ENCODE measurements around the gene ABHD17C. TPM values are rescaled to one million over a fixed set of nuclear protein-coding genes. Genes with fewer than 3 reads are reported as not detected.

The ABHD17C gene
- total and polyA plus RNA-seq, 2 experiments from 2014 or later, result 11.3 to 23.8 TPM

GRCh38 chr15:80789796-80790195 lies 94.7 kb downstream of the ABHD17C start (continued):
- TF ChIP-seq, protein P1, sequence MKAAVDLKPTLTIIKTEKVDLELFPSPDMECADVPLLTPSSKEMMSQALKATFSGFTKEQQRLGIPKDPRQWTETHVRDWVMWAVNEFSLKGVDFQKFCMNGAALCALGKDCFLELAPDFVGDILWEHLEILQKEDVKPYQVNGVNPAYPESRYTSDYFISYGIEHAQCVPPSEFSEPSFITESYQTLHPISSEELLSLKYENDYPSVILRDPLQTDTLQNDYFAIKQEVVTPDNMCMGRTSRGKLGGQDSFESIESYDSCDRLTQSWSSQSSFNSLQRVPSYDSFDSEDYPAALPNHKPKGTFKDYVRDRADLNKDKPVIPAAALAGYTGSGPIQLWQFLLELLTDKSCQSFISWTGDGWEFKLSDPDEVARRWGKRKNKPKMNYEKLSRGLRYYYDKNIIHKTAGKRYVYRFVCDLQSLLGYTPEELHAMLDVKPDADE (IDR thresholded peaks at IDR 0.05), result no peak
- TF ChIP-seq ZNF331 (CRISPR knock-in tag; IDR thresholded peaks at IDR 0.05; ENCODE audit: low read depth) (no peak), REST (IDR thresholded peaks at IDR 0.05; ENCODE audit: unreplicated experiment) (no peak), ZNF114 (CRISPR knock-in tag; IDR thresholded peaks at IDR 0.05) (no peak), POLR2AphosphoS5 (IDR thresholded peaks at IDR 0.05; ENCODE audit: low read depth) (no peak), EZH2phosphoT487 (IDR thresholded peaks at IDR 0.05; ENCODE audit: unreplicated experiment) (no peak), EZH2 (IDR thresholded peaks at IDR 0.05; ENCODE audit: low read depth, unreplicated experiment) (no peak)
- TF ChIP-seq, protein P2, sequence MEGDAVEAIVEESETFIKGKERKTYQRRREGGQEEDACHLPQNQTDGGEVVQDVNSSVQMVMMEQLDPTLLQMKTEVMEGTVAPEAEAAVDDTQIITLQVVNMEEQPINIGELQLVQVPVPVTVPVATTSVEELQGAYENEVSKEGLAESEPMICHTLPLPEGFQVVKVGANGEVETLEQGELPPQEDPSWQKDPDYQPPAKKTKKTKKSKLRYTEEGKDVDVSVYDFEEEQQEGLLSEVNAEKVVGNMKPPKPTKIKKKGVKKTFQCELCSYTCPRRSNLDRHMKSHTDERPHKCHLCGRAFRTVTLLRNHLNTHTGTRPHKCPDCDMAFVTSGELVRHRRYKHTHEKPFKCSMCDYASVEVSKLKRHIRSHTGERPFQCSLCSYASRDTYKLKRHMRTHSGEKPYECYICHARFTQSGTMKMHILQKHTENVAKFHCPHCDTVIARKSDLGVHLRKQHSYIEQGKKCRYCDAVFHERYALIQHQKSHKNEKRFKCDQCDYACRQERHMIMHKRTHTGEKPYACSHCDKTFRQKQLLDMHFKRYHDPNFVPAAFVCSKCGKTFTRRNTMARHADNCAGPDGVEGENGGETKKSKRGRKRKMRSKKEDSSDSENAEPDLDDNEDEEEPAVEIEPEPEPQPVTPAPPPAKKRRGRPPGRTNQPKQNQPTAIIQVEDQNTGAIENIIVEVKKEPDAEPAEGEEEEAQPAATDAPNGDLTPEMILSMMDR (conservative IDR thresholded peaks at IDR 0.05; ENCODE audit: low read depth in 2 of 2), result no peak

DNA sequence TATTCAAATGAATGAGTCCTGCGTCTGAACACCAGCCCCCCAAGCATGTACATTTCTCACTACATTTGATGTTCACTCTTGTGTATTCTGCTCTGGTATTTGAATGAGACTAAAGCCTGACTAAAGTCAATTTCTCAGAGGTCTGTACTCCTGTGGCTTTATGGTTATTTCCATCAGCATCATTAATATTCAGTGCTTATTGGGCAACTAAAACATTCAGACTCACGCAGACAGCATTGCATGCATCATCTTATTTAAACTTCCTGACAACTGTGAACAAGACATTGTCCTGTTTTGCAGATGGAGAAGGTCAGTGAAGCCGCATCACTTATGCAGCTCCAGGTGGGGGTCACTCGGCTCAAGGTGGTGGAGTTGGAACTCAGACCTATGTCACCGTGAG lies 95.1 kb downstream of the ABHD17C start:
- Histone ChIP-seq H3K4me2 (no peak overlapping the region), H3K27me3 (ENCODE audit: insufficient read depth) (no peaks in the 10 kb centered on the region), H3K4me1 (ENCODE audit: insufficient read depth) (no peaks in the 10 kb centered on the region), H3K9me2 (ENCODE audit: insufficient read depth) (0 out of 2 replicates have a peak, but pooled peaks cover 4% of the 10 kb centered on the region), H3K4me3 (no peak overlapping the region), H4K20me1 (replicated peaks; ENCODE audit: insufficient read depth) (no peaks in the 10 kb centered on the region), H3K36me3 (ENCODE audit: insufficient read depth) (no peaks in the 10 kb centered on the region), H2AFZ (no peak overlapping the region), H3K27ac (ENCODE audit: low read depth) (no peak overlapping the region), H3F3A (replicated peaks; ENCODE audit: low read depth) (no peaks in the 10 kb centered on the region), H3K79me2 (replicated peaks; ENCODE audit: insufficient read depth) (no peaks in the 10 kb centered on the region)
- Mint-ChIP-seq H3K4me3 (no peak overlapping the region), H3K27me3 (ENCODE audit: insufficient read depth, low read depth, poor library complexity) (peaks cover 5% of the 10 kb centered on the region), H3K4me1 (peaks cover 2% of the 10 kb centered on the region; the same call in 2 of the 3 replicates), H3K27ac (no peak overlapping the region), H3K36me3 (ENCODE audit: low read depth) (no peaks in the 10 kb centered on the region), H3K9me3 (no peaks in the 10 kb centered on the region)
- DNase-seq (ENCODE audit: low spot score) (no peak), ATAC-seq (no peak)
- TF ChIP-seq, protein P1 (IDR thresholded peaks at IDR 0.05), result no peak
- TF ChIP-seq EZH2phosphoT487 (IDR thresholded peaks at IDR 0.05; ENCODE audit: unreplicated experiment), result no peak
- TF ChIP-seq POLR2AphosphoS5 (IDR thresholded peaks at IDR 0.05; ENCODE audit: low read depth), result no peak
